Measurements from ENCODE around the gene C19orf85.

- TF ChIP-seq POLR2A (IDR thresholded peaks at IDR 0.05) (no peak), CTCF (IDR thresholded peaks at IDR 0.05) (no peak)
These were observed 10.9 kb downstream of the C19orf85 start for GRCh38 chr19:55453511-55454260.

Measured in adrenal gland (tissue), 5 donors.